ENCODE measurements around the gene UCHL1. TPM values are rescaled to one million over a fixed set of nuclear protein-coding genes. Genes with fewer than 3 reads are reported as not detected.

The UCHL1 gene
- total and polyA plus RNA-seq, 2 of the 13 experiments (the other 11 are each of a cell fraction or from before 2014, with no cell fraction given) = not detected

- 3% methylated on average over 4 of the region's 7 CpGs for WGBS (ENCODE audit: low lambda C conversion rate)
- in situ Hi-C loops (cut with HindIII; ENCODE audit: extremely low pct_ligation_motif_present, low pct_unique_long_range_greater_than_20kb) = no loop called here
- Histone ChIP-seq H3K27me3 (ENCODE audit: control insufficient read depth in 1 of 2, insufficient read depth in 2 of 2, low read length in 2 of 2) (no peaks in the 10 kb centered on the region; a peak in 1 of 5 replicates), H3K9me3 (ENCODE audit: low read length) (peaks cover 10% of the 10 kb centered on the region), H3K4me3 (replicated peaks in 1 of 3; ENCODE audit: insufficient read depth in 1 of 3, low read depth in 2 of 3, low read length in 3 of 3) (no peak overlapping the region), H2AFZ (ENCODE audit: low read length) (no peak overlapping the region), H4K20me1 (ENCODE audit: insufficient read depth, low read length) (no peaks in the 10 kb centered on the region), H3K4me1 (ENCODE audit: insufficient read depth, low read length) (no peaks in the 10 kb centered on the region), H3K4me2 (ENCODE audit: low read depth, low read length) (no peak overlapping the region), H3K27ac (ENCODE audit: extremely low read length, insufficient read depth, low read length) (no peak overlapping the region), H3K79me2 (ENCODE audit: insufficient read depth, low read length) (no peaks in the 10 kb centered on the region), H3K9ac (ENCODE audit: insufficient read depth, low read depth, low read length) (no peak overlapping the region), H3K36me3 (replicated peaks in 1 of 2; ENCODE audit: control insufficient read depth in 1 of 2, insufficient read depth in 2 of 2, low read length in 2 of 2) (no peaks in the 10 kb centered on the region)
- CTCF ChIA-PET (ENCODE audit: low intra/inter-chr PET ratio, low total read pairs) = no interaction called here
- intact Hi-C loops (cut with micrococcal nuclease; ENCODE audit: unreplicated experiment) = no loop called here
- TF ChIP-seq MED8 (CRISPR knock-in tag; IDR thresholded peaks at IDR 0.05; ENCODE audit: insufficient replicate concordance) = no peak
- no peak for TF ChIP-seq ZNF549 (CRISPR knock-in tag; IDR thresholded peaks at IDR 0.05)
- no peak for TF ChIP-seq PHF21A (CRISPR knock-in tag; IDR thresholded peaks at IDR 0.05)
- TF ChIP-seq ETS1 (CRISPR knock-in tag; IDR thresholded peaks at IDR 0.05) = no peak
- TF ChIP-seq ZNF580 (CRISPR knock-in tag; IDR thresholded peaks at IDR 0.05; ENCODE audit: borderline replicate concordance, low read depth) = no peak
- FAIRE-seq (no peak), DNase-seq (ENCODE audit: low spot score) (no peak), ATAC-seq (no peak)
- BruUV-seq (replicated peaks) = no TSS peak
- POLR2A ChIA-PET = no interaction called here
Measured at GRCh38 chr4:41294445-41295062, 37.8 kb downstream of the UCHL1 start.

GRCh38 chr4:41296995-41297394 is 40.3 kb downstream of the UCHL1 start:
- Histone ChIP-seq H3K79me2 (ENCODE audit: insufficient read depth, low read length) (no peaks in the 10 kb centered on the region), H3K9ac (ENCODE audit: insufficient read depth, low read depth, low read length) (no peak overlapping the region), H3K9me3 (ENCODE audit: low read length) (peaks cover 10% of the 10 kb centered on the region), H3K27ac (ENCODE audit: extremely low read length, insufficient read depth, low read length) (no peak overlapping the region), H4K20me1 (ENCODE audit: insufficient read depth, low read length) (no peaks in the 10 kb centered on the region), H2AFZ (ENCODE audit: low read length) (no peak overlapping the region), H3K36me3 (replicated peaks in 1 of 2; ENCODE audit: control insufficient read depth in 1 of 2, insufficient read depth in 2 of 2, low read length in 2 of 2) (no peaks in the 10 kb centered on the region), H3K4me2 (ENCODE audit: low read depth, low read length) (no peak overlapping the region), H3K4me3 (replicated peaks in 1 of 3; ENCODE audit: insufficient read depth in 1 of 3, low read depth in 2 of 3, low read length in 3 of 3) (no peak overlapping the region), H3K4me1 (ENCODE audit: insufficient read depth, low read length) (no peaks in the 10 kb centered on the region), H3K27me3 (ENCODE audit: control insufficient read depth in 1 of 2, insufficient read depth in 2 of 2, low read length in 2 of 2) (no peaks in the 10 kb centered on the region; a peak in 1 of 5 replicates)
- 0% methylated on average over 1 of the region's 1 CpG for WGBS (ENCODE audit: low lambda C conversion rate)
- ChIA-PET POLR2A (no interaction called here), CTCF (ENCODE audit: low intra/inter-chr PET ratio, low total read pairs) (no interaction called here)
- ATAC-seq = no peak
- intact Hi-C loops (cut with micrococcal nuclease; ENCODE audit: unreplicated experiment) (no loop called here), in situ Hi-C loops (cut with HindIII; ENCODE audit: extremely low pct_ligation_motif_present, low pct_unique_long_range_greater_than_20kb) (no loop called here)
- FAIRE-seq = no peak
- DNase-seq (ENCODE audit: low spot score) = no peak
- no TSS peak for BruUV-seq (replicated peaks)
- TF ChIP-seq ZNF251 (CRISPR knock-in tag; IDR thresholded peaks at IDR 0.05) = no peak
- no peak for TF ChIP-seq ZNF549 (CRISPR knock-in tag; IDR thresholded peaks at IDR 0.05)
- TF ChIP-seq MAFK (conservative IDR thresholded peaks at IDR 0.05 in 1 of 2, IDR thresholded peaks at IDR 0.05 in 1 of 2; ENCODE audit: low read length in 2 of 2) = no peak
- TF ChIP-seq CEBPB (IDR thresholded peaks at IDR 0.05; ENCODE audit: borderline replicate concordance, low read depth, low read length) = no peak
- TF ChIP-seq MXD1 (CRISPR knock-in tag; IDR thresholded peaks at IDR 0.05) = no peak
- TF ChIP-seq KLF9 (CRISPR knock-in tag; IDR thresholded peaks at IDR 0.05; ENCODE audit: low read depth) = no peak
- no peak for TF ChIP-seq TBL1XR1 (IDR thresholded peaks at IDR 0.05; ENCODE audit: borderline replicate concordance, low read length, partially characterized antibody)
- no peak for TF ChIP-seq NCOA5 (CRISPR knock-in tag; IDR thresholded peaks at IDR 0.05)
- no peak for TF ChIP-seq PRDM10 (CRISPR knock-in tag; IDR thresholded peaks at IDR 0.05; ENCODE audit: low read depth)
